Activated B cell treated with CpG ODN at 0.5 μM for 24 hours (primary cell): ENCODE measurements around the gene APOBEC3B. TPM values are rescaled to one million over a fixed set of nuclear protein-coding genes. Genes with fewer than 3 reads are reported as not detected.

Experiments used
- ATAC-seq: fragments of 200-7000 bp; cut with Tn5 transposase; one replicate; pipeline ENCODE4 v1.10.0; 2021; ENCODE audit warnings: low read depth, mild to moderate bottlenecking, moderate library complexity
- CTCF ChIA-PET: fragments of 350-600 bp; sonication (Branson Sonifier 250); formaldehyde crosslinking; loops from one replicate; lab custom pipeline; 2021; ENCODE audit warnings: antibody characterized with exemption; lab: Charles Lee
- POLR2A ChIA-PET: fragments of 350-600 bp; sonication (Branson Sonifier 250); formaldehyde crosslinking; loops from one replicate; lab custom pipeline; 2021; ENCODE audit warnings: antibody characterized with exemption; lab: Charles Lee
- DNase-seq: peaks from one replicate; pipeline ENCODE4 v3.0.0; 2022
- H3K27ac Mint-ChIP-seq: one replicate; pipeline ENCODE4 v1.8.0; 2020; ENCODE audit warnings: mixed read lengths
- H3K27me3 Mint-ChIP-seq: one replicate; pipeline ENCODE4 v1.8.0; 2021; ENCODE audit warnings: mixed read lengths
- H3K36me3 Mint-ChIP-seq: one replicate; pipeline ENCODE4 v1.8.0; 2021; ENCODE audit warnings: low read depth, mixed read lengths
- H3K4me1 Mint-ChIP-seq: one replicate; pipeline ENCODE4 v1.8.0; 2021; ENCODE audit warnings: mixed read lengths
- H3K4me3 Mint-ChIP-seq: one replicate; pipeline ENCODE4 v1.8.0; 2020; ENCODE audit warnings: mild to moderate bottlenecking, mixed read lengths
- H3K9me3 Mint-ChIP-seq: one replicate; pipeline ENCODE4 v1.8.0; 2020; ENCODE audit warnings: mixed read lengths
- intact Hi-C: fragments of 100-400 bp; cut with micrococcal nuclease; formaldehyde crosslinking; loops from one replicate; pipeline ENCODE4 v1.15.1; 2024
- total RNA-seq: library from RNA; stranded (reverse); gene quantifications from 2 replicates; pipeline ENCODE4 v1.2.3, GENCODE V29; 2022
- TF ChIP-seq, protein P1 (sequence below): fragments of 200-600 bp; IDR thresholded peaks from one replicate; pipeline ENCODE4 v1.8.0; 2022; ENCODE audit warnings: antibody characterized with exemption, mild to moderate bottlenecking

The APOBEC3B gene
- 8.0 TPM in 2 replicates for total RNA-seq

DNA sequence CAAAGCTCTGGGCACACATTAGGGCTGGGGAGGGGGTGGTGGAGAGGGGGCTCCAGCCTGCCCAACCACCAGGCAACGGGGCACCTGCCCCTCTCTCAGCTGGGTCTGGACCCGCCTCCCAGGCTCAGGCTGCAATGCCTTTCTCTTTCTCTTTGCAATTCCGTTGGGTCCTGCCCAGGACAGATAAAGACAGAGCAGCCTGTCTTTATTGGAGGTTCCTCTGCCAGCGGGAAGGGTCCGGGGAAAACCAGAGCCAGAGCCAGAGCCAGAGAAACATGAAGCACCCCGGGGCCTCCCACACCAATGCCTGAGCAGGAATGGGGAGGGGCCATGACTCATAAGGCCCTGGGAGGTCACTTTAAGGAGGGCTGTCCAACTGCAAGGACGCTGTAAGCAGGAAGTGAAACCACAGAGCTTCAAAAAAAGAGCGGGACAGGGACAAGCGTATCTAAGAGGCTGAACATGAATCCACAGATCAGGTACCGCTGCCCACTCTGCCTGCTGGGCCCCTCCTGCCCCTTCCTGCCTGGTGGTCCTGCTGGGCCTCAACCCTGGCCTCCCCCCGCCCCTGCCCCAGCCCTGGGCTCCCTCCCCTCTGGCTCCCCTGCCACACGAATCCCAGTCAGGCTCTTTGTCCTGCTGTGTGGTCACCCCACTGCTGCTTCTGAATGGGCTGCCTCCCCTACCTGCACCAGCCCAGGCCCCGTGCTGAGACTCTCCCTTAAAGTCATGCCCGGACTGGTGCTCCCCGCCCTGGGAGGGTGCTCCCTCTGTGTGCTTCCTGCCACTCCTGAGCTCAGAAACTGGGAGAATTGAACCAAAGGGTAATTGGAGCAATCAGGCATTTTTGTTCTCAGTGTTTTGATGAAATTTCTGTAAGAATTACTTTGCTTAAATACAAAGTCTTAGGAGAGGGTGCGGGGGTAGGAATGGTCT lies at the start of gene APOBEC3B:
TSS of gene APOBEC3B (plus strand) at position 356 of the 936 bp plus-strand sequence. CDS start at position 463, 107 bp downstream.
- Mint-ChIP-seq H3K4me1 (peaks cover 52% of the 10 kb centered on the region), H3K9me3 (peaks cover 3% of the 10 kb centered on the region), H3K4me3 (peak within 1 kb of the TSS; percentile 88), H3K27ac (peak within 1 kb of the TSS; percentile 82), H3K36me3 (no peaks in the 10 kb centered on the region), H3K27me3 (no peaks in the 10 kb centered on the region)
- CTCF ChIA-PET, result interaction anchor here (1.0 to 3.8 kb wide), 6 partner anchors 9 to 136 kb away, joined by 3 to 28 read pairs (median 6); no protein-coding TSS in a partner anchor
- POLR2A ChIA-PET, result interaction anchor here (0.6 to 1.4 kb wide), 5 partner anchors 41 to 1062 kb away, joined by 3 to 5 read pairs (median 4); partner anchors contain the start of genes CBX7 and RPL3
- TF ChIP-seq, protein P1, sequence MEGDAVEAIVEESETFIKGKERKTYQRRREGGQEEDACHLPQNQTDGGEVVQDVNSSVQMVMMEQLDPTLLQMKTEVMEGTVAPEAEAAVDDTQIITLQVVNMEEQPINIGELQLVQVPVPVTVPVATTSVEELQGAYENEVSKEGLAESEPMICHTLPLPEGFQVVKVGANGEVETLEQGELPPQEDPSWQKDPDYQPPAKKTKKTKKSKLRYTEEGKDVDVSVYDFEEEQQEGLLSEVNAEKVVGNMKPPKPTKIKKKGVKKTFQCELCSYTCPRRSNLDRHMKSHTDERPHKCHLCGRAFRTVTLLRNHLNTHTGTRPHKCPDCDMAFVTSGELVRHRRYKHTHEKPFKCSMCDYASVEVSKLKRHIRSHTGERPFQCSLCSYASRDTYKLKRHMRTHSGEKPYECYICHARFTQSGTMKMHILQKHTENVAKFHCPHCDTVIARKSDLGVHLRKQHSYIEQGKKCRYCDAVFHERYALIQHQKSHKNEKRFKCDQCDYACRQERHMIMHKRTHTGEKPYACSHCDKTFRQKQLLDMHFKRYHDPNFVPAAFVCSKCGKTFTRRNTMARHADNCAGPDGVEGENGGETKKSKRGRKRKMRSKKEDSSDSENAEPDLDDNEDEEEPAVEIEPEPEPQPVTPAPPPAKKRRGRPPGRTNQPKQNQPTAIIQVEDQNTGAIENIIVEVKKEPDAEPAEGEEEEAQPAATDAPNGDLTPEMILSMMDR, result no peak
- ATAC-seq (peak; percentile 82), DNase-seq (peak; percentile 65)
- intact Hi-C loops, result no loop called here

DNA sequence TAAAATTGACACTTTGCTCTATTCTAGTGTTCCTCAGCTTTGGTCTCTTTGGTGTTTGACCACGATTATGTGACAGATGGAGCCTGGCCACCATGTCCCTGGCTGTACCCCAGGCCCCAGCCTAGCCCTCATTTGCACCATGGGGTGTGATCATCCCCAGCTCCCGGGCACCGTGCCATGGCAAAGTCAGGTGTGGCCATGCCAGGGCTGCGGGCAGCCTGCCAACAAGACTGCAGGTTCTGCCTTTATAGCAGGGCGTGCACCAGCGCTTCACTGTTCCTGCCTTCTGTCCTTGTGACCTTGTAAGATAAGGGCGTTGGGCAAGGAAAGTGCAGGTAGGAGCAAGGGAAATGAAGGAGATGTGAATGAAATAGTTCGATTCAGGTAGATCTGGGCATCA lies 47.1 kb upstream of the APOBEC3B start:
- Mint-ChIP-seq H3K27ac (no peak overlapping the region), H3K27me3 (peaks cover 13% of the 10 kb centered on the region), H3K4me1 (no peaks in the 10 kb centered on the region), H3K4me3 (no peak overlapping the region), H3K9me3 (no peaks in the 10 kb centered on the region), H3K36me3 (no peaks in the 10 kb centered on the region)
- ChIA-PET CTCF (no interaction called here), POLR2A (no interaction called here)
- ATAC-seq, result no peak
- intact Hi-C loops, result no loop called here
- TF ChIP-seq, protein P1, result no peak
- no peak for DNase-seq

DNA sequence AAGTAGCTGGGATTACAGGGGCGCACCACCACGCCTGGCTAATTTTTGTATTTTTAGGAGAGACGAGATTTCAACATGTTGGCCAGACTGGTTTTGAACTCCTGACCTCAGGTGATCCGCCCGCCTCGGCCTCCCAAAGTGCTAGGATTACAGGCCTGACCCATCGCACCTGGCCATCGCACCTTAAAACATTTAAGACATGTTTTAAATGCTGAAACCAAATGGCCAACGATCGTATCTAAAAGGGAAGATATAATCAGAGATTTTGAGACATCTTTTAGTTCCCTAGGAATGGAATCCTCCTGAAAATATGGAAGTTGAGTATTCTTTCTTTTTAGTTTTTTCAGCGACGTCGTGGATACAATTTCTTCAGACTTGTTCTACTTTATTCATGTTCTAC lies 46.5 kb upstream of the APOBEC3B start:
- peaks cover 3% of the 10 kb centered on the region for H3K4me1 Mint-ChIP-seq
- DNase-seq, result no peak
- CTCF ChIA-PET, result no interaction called here

DNA sequence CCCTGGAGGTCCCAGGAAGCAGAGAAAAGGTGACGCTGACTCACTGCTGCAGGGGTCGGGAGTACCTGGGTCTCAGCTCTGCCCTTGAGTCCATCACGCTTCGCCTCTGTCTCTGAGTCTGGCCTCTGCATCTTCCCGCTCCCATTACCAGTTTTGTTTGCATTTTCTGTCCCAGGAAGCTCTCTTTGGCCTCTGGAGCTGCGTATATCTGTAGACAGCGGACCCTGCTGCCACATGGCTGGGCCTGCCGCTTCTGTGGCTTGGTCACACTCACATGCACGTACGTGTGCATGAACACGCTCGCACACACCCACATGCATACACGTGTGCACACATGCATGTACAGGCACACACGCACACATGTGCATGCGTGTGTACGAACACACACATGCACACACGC lies 45.6 kb upstream of the APOBEC3B start:
- peaks cover 13% of the 10 kb centered on the region for H3K27me3 Mint-ChIP-seq
- TF ChIP-seq, protein P1, result no peak
- intact Hi-C loops, result no loop called here
- peaks cover 11% of the 10 kb centered on the region for H3K4me1 Mint-ChIP-seq
- ChIA-PET CTCF (interaction anchor here (0.6 kb wide), 1 partner anchor 384 kb away, joined by 3 read pairs; no protein-coding TSS in a partner anchor), POLR2A (no interaction called here)
- ATAC-seq (no peak), DNase-seq (no peak)
- H3K27ac Mint-ChIP-seq, result no peak overlapping the region
- no peaks in the 10 kb centered on the region for H3K9me3 Mint-ChIP-seq
- H3K36me3 Mint-ChIP-seq, result no peaks in the 10 kb centered on the region
- H3K4me3 Mint-ChIP-seq, result no peak overlapping the region

More for the DNA sequence above, 46.5 kb upstream of the APOBEC3B start:
- H3K4me3 Mint-ChIP-seq, result no peak overlapping the region
- H3K27me3 Mint-ChIP-seq, result peaks cover 13% of the 10 kb centered on the region
- no peak overlapping the region for H3K27ac Mint-ChIP-seq
- H3K9me3 Mint-ChIP-seq, result no peaks in the 10 kb centered on the region
- POLR2A ChIA-PET, result no interaction called here
- intact Hi-C loops, result no loop called here
- H3K36me3 Mint-ChIP-seq, result no peaks in the 10 kb centered on the region
- TF ChIP-seq, protein P1, result no peak
- ATAC-seq, result no peak

DNA sequence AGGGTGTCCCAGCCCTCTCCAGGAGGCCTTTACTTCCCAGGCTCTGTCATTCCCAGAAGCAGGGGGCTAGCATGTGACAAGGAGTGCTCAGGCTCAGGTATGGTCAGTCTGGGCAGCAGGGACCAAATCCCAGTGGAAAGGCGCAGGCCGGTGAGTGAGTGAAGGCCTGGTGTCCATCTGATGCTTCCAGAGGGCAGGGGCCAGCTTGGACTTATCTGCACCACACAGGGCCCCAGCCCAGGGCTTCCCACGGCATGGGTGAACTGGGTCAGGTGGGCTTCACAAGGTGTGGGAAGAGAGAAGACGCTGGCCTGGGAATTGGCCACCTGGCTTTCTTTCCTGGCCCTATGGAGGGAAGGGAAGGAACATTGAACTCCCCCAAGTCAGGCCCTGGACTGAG lies 45.1 kb upstream of the APOBEC3B start:
- no peak overlapping the region for H3K4me3 Mint-ChIP-seq
- H3K4me1 Mint-ChIP-seq, result peaks cover 16% of the 10 kb centered on the region
- H3K27me3 Mint-ChIP-seq, result peaks cover 13% of the 10 kb centered on the region
- POLR2A ChIA-PET, result no interaction called here
- CTCF ChIA-PET, result interaction anchor here (0.6 kb wide), 1 partner anchor 383 kb away, joined by 3 read pairs; no protein-coding TSS in a partner anchor
- TF ChIP-seq, protein P1, result no peak
- DNase-seq (no peak), ATAC-seq (no peak)
- no peak overlapping the region for H3K27ac Mint-ChIP-seq
- H3K9me3 Mint-ChIP-seq, result no peaks in the 10 kb centered on the region
- no peaks in the 10 kb centered on the region for H3K36me3 Mint-ChIP-seq
- intact Hi-C loops, result no loop called here
